NB4 (cell line): ENCODE data around the gene FAM120AOS.

ENCODE experiments used
- POLR2A ChIP-seq: IDR thresholded peaks from 2 replicates; pipeline ENCODE4 v1.6.1; 2011; ENCODE audit warnings: mild to moderate bottlenecking; ENCODE audit not compliant: insufficient read length; ENCODE audit errors: extremely low read depth
- TF ChIP-seq, protein P1 (sequence below): IDR thresholded peaks from one replicate; pipeline ENCODE4 v1.5.1; 2012; ENCODE audit warnings: low read depth, low read length

DNA sequence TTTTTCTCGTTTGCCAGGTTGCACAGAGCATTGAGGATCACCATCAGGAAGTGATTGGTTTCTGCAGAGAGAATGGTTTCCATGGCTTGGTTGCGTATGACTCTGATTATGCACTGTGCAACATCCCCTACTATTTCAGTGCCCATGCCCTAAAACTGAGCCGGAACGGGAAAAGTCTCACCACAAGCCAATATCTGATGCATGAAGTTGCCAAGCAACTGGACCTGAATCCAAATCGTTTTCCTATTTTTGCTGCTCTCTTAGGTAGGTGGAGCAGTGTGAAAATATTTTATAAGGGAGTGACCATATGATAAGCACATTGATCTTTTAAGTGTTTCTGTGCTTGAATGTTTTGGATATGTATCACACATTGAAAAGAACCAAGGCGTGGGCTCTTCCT lies 17.7 kb upstream of the FAM120AOS start:
- no peak for TF ChIP-seq POLR2A
- TF ChIP-seq, protein P1, sequence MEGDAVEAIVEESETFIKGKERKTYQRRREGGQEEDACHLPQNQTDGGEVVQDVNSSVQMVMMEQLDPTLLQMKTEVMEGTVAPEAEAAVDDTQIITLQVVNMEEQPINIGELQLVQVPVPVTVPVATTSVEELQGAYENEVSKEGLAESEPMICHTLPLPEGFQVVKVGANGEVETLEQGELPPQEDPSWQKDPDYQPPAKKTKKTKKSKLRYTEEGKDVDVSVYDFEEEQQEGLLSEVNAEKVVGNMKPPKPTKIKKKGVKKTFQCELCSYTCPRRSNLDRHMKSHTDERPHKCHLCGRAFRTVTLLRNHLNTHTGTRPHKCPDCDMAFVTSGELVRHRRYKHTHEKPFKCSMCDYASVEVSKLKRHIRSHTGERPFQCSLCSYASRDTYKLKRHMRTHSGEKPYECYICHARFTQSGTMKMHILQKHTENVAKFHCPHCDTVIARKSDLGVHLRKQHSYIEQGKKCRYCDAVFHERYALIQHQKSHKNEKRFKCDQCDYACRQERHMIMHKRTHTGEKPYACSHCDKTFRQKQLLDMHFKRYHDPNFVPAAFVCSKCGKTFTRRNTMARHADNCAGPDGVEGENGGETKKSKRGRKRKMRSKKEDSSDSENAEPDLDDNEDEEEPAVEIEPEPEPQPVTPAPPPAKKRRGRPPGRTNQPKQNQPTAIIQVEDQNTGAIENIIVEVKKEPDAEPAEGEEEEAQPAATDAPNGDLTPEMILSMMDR: no peak
